PC-3 (cell line): ENCODE results near the gene SGMS1. TPM values are rescaled to one million over a fixed set of nuclear protein-coding genes. Genes with fewer than 3 reads are reported as not detected.

ENCODE experiments used
- ATAC-seq: fragments of 200-7000 bp; cut with Tn5 transposase; 2 replicates; pipeline ENCODE4 v1.9.1; 2020; ENCODE audit warnings: mild to moderate bottlenecking, moderate library complexity
- BruUV-seq: library from RNA; stranded (reverse); fragments of 400-500 nt; replicated peaks from 2 replicates; lab custom pipeline; 2021; lab: Mats Ljungman, UMichigan
- CTCF ChIA-PET: fragments of 300-600 bp; sonication (Branson Sonifier 250); formaldehyde crosslinking; loops from one replicate; lab custom pipeline; 2022; ENCODE audit warnings: antibody characterized with exemption; lab: Charles Lee
- POLR2A ChIA-PET: fragments of 300-600 bp; sonication (Branson Sonifier 250); formaldehyde crosslinking; loops from one replicate; lab custom pipeline; 2022; ENCODE audit warnings: antibody characterized with exemption; ENCODE audit not compliant: unreplicated experiment; lab: Charles Lee
- DNase-seq: peaks from one replicate; pipeline ENCODE4 v3.0.0-alpha.2; 2015
- H2AFZ ChIP-seq: fragments of 300-600 bp; sonication (generic); 2 replicates; pipeline ENCODE4 v1.6.0; 2016; ENCODE audit warnings: antibody characterized with exemption, low read length
- H3F3A ChIP-seq: fragments of 300-600 bp; sonication (generic); one replicate; pipeline ENCODE4 v1.6.0; 2017; ENCODE audit warnings: antibody characterized with exemption, low read length, control low read depth, mild to moderate bottlenecking; ENCODE audit not compliant: unreplicated experiment
- H3K27ac ChIP-seq: fragments of 300-600 bp; sonication (generic); 2 replicates; pipeline ENCODE4 v1.5.1; 2016; ENCODE audit warnings: mild to moderate bottlenecking, low read length
- H3K27me3 ChIP-seq: fragments of 300-600 bp; sonication (generic); 2 replicates; pipeline ENCODE4 v1.6.1; 2016; ENCODE audit warnings: low read length, mixed read lengths
- H3K36me3 ChIP-seq: fragments of 300-600 bp; sonication (generic); 2 replicates; pipeline ENCODE4 v1.6.1; 2016; ENCODE audit warnings: low read depth, mixed run types, low read length, mixed read lengths
- H3K4me1 ChIP-seq: fragments of 300-600 bp; sonication (generic); 2 replicates; pipeline ENCODE4 v1.5.1; 2016; ENCODE audit warnings: low read length; ENCODE audit not compliant: insufficient read depth
- H3K4me2 ChIP-seq: fragments of 300-600 bp; sonication (generic); 2 replicates; pipeline ENCODE4 v1.6.0; 2016; ENCODE audit warnings: low read length
- H3K4me3 ChIP-seq: fragments of 300-600 bp; sonication (generic); 2 replicates; pipeline ENCODE4 v1.5.1; 2016; ENCODE audit warnings: mild to moderate bottlenecking, low read length, mixed read lengths
- H3K79me2 ChIP-seq: fragments of 300-600 bp; sonication (generic); 2 replicates; pipeline ENCODE4 v1.6.1; 2017; ENCODE audit warnings: low read length, mixed read lengths
- H3K9ac ChIP-seq: fragments of 300-600 bp; sonication (generic); 2 replicates; pipeline ENCODE4 v1.6.0; 2016; ENCODE audit warnings: mild to moderate bottlenecking, low read length
- H3K9me2 ChIP-seq: fragments of 300-600 bp; sonication (generic); replicated peaks from 2 replicates; pipeline ENCODE4 v1.6.1; 2016; ENCODE audit warnings: mixed run types, low read length, mixed read lengths
- H3K9me3 ChIP-seq: fragments of 300-600 bp; sonication (generic); 2 replicates; pipeline ENCODE4 v1.6.1; 2016; ENCODE audit warnings: low read length, mixed read lengths
- H4K20me1 ChIP-seq: fragments of 300-600 bp; sonication (generic); 2 replicates; pipeline ENCODE4 v1.6.1; 2016; ENCODE audit warnings: low read length, mixed read lengths
- EZH2 ChIP-seq: fragments of 300-600 bp; sonication (generic); IDR thresholded peaks from one replicate; pipeline ENCODE4 v1.6.1; 2017; ENCODE audit warnings: antibody characterized with exemption, mild to moderate bottlenecking, low read length; ENCODE audit not compliant: unreplicated experiment
- EZH2phosphoT487 ChIP-seq: fragments of 300-600 bp; sonication (generic); IDR thresholded peaks from 2 replicates; pipeline ENCODE4 v1.6.1; 2018; ENCODE audit warnings: mild to moderate bottlenecking, antibody characterized with exemption, low read length, borderline replicate concordance
- intact Hi-C: fragments of 100-400 bp; cut with micrococcal nuclease; formaldehyde crosslinking; loops from 2 replicates; pipeline ENCODE4 v1.9.0; 2023
- total RNA-seq: library from RNA; depleted of rRNA; stranded (reverse); fragments of >200 nt; gene quantifications from 2 replicates; pipeline ENCODE4 v1.2.3, GENCODE V29; 2014
- TF ChIP-seq, protein P1 (sequence below): fragments of 300-600 bp; sonication (generic); conservative IDR thresholded peaks from 2 replicates; pipeline ENCODE4 v1.5.1; 2017; ENCODE audit warnings: antibody characterized with exemption, low read depth, mild to moderate bottlenecking, low read length

The SGMS1 gene
- total RNA-seq, 1 experiment from 2014 or later: 61.4 TPM

DNA sequence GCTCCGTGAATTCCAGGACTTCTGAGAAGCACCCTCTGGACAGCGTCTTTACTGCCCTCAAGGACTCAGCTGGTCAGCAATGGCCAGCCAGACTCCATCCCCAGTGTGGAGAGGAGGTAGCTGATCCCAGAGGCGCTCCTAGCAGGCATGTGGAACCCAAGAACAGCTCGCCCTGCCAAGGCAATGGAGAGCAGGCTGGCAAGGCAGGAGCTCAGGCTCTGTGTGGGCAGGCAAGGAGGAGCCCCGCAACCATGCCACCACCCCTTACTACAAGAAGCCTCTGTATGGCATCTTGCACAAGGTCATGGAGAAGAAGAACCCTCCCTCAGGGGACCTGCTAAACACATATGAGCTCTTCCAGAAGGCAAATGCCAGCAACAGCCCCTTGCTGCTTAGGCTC is 34.4 kb upstream of the SGMS1 start:
- BruUV-seq: no TSS peak
- Histone ChIP-seq H3K4me2 (no peak overlapping the region), H4K20me1 (no peaks in the 10 kb centered on the region), H2AFZ (no peak overlapping the region), H3K27ac (no peak overlapping the region), H3K9me2 (no peaks in the 10 kb centered on the region), H3K4me3 (no peak overlapping the region), H3K4me1 (no peaks in the 10 kb centered on the region), H3F3A (no peaks in the 10 kb centered on the region), H3K9me3 (no peaks in the 10 kb centered on the region), H3K36me3 (no peaks in the 10 kb centered on the region), H3K27me3 (peaks cover 22% of the 10 kb centered on the region), H3K79me2 (no peaks in the 10 kb centered on the region), H3K9ac (no peak overlapping the region)
- intact Hi-C loops: loop anchor here (10.0 kb wide), 1 partner anchor 433 kb away; no protein-coding TSS in a partner anchor
- ChIA-PET POLR2A (no interaction called here), CTCF (no interaction called here)
- no peak for TF ChIP-seq EZH2
- no peak for TF ChIP-seq EZH2phosphoT487
- TF ChIP-seq, protein P1, sequence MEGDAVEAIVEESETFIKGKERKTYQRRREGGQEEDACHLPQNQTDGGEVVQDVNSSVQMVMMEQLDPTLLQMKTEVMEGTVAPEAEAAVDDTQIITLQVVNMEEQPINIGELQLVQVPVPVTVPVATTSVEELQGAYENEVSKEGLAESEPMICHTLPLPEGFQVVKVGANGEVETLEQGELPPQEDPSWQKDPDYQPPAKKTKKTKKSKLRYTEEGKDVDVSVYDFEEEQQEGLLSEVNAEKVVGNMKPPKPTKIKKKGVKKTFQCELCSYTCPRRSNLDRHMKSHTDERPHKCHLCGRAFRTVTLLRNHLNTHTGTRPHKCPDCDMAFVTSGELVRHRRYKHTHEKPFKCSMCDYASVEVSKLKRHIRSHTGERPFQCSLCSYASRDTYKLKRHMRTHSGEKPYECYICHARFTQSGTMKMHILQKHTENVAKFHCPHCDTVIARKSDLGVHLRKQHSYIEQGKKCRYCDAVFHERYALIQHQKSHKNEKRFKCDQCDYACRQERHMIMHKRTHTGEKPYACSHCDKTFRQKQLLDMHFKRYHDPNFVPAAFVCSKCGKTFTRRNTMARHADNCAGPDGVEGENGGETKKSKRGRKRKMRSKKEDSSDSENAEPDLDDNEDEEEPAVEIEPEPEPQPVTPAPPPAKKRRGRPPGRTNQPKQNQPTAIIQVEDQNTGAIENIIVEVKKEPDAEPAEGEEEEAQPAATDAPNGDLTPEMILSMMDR: no peak
- no peak for ATAC-seq
- no peak for DNase-seq

DNA sequence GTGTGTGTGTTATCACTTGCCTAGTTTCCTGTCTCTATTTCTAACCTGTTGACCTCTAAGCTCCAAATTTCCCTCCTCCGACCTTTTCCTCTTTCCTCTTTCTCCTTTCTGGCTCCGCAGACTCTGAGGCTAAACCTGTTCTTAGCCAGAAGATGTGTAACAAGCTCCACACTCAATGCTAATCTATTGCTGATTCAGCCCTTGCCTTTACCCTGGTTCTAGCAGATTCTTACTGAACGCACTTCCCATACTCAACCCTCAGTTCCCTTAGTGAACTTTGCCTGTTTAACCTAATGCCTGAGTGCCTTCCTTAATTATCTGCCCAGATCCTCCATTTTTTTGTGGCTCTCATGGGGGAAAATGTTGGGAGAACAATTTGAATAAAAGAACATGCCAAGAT is 30.0 kb upstream of the SGMS1 start:
- Histone ChIP-seq H3K9ac (no peak overlapping the region), H3K4me2 (no peak overlapping the region), H3K4me3 (no peak overlapping the region), H4K20me1 (no peaks in the 10 kb centered on the region), H2AFZ (no peak overlapping the region), H3K36me3 (no peaks in the 10 kb centered on the region), H3F3A (no peaks in the 10 kb centered on the region), H3K27ac (no peak overlapping the region), H3K27me3 (0 out of 2 replicates have a peak, but pooled peaks cover 3% of the 10 kb centered on the region), H3K9me2 (no peaks in the 10 kb centered on the region), H3K79me2 (no peaks in the 10 kb centered on the region), H3K4me1 (0 out of 2 replicates have a peak, but pooled peaks cover 3% of the 10 kb centered on the region), H3K9me3 (no peaks in the 10 kb centered on the region)
- ATAC-seq (peak; percentile 13; the same call in 1 of the 2 replicates), DNase-seq (no peak)
- ChIA-PET CTCF (interaction anchor here (0.6 kb wide), 1 partner anchor 144 kb away, joined by 3 read pairs; no protein-coding TSS in a partner anchor), POLR2A (interaction anchor here (0.6 kb wide), 1 partner anchor 28 kb away, joined by 4 read pairs; no protein-coding TSS in a partner anchor)
- TF ChIP-seq EZH2 (no peak), EZH2phosphoT487 (no peak)
- TF ChIP-seq, protein P1: no peak
- intact Hi-C loops: loop anchor here (1.0 to 10.0 kb wide), 5 partner anchors 28 to 429 kb away; no protein-coding TSS in a partner anchor
- no TSS peak for BruUV-seq

DNA sequence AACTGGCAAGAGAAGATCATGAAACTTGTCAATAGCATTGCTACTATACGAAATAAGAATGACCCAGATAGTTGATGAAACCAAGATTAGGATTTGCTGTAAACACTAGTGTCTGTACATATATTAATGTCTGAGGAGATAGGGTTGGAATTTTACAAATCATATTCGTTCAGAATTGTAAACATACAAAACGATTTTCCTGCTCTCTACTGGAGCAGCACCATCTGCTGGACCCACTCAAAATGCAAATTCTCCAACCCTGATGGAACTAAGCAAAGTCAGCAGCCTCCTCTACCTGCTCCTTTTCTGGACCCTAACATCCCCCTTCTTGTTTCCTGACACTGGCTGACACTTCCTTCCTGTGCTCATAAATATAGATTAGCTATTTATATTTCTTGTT is 29.4 kb upstream of the SGMS1 start:
- peak; percentile 94 for ATAC-seq
- DNase-seq: peak; percentile 83
- CTCF ChIA-PET: no interaction called here

More for the DNA sequence above, 29.4 kb upstream of the SGMS1 start:
- intact Hi-C loops: loop anchor here (1.0 to 10.0 kb wide), 5 partner anchors 28 to 428 kb away; no protein-coding TSS in a partner anchor
- Histone ChIP-seq H3K27me3 (0 out of 2 replicates have a peak, but pooled peaks cover 3% of the 10 kb centered on the region), H3K79me2 (no peaks in the 10 kb centered on the region), H3F3A (no peaks in the 10 kb centered on the region), H3K4me2 (peak overlapping the region; percentile 15), H3K9ac (no peak overlapping the region), H3K9me2 (no peaks in the 10 kb centered on the region), H3K27ac (no peak overlapping the region), H4K20me1 (no peaks in the 10 kb centered on the region), H3K4me3 (no peak overlapping the region), H3K4me1 (0 out of 2 replicates have a peak, but pooled peaks cover 3% of the 10 kb centered on the region), H2AFZ (peak overlapping the region; percentile 3; the same call in 1 of the 2 replicates), H3K9me3 (no peaks in the 10 kb centered on the region), H3K36me3 (no peaks in the 10 kb centered on the region)
- POLR2A ChIA-PET: no interaction called here
- BruUV-seq: no TSS peak
- TF ChIP-seq EZH2: no peak
- TF ChIP-seq, protein P1: peak; percentile 98
